Skin of body (tissue), 2 donors: ENCODE measurements around the gene HK1. TPM values are rescaled to one million over a fixed set of nuclear protein-coding genes. Genes with fewer than 3 reads are reported as not detected.
"Not testable (repeated sequence)": the region's sequence is repeated elsewhere in the genome, so short reads cannot be mapped to it uniquely, and the experiment has no call there.

ENCODE experiments used
- DNase-seq: peaks from one replicate; lab custom pipeline; 2025; lab: John Stamatoyannopoulos, UW
- total RNA-seq: library from RNA; depleted of rRNA; stranded (reverse); fragments of >200 nt; gene quantifications from one replicate; pipeline ENCODE4 v1.2.3, GENCODE V29; 2014

Gene HK1
- total RNA-seq, 1 donor from 2014 or later: 50.6 TPM

DNA sequence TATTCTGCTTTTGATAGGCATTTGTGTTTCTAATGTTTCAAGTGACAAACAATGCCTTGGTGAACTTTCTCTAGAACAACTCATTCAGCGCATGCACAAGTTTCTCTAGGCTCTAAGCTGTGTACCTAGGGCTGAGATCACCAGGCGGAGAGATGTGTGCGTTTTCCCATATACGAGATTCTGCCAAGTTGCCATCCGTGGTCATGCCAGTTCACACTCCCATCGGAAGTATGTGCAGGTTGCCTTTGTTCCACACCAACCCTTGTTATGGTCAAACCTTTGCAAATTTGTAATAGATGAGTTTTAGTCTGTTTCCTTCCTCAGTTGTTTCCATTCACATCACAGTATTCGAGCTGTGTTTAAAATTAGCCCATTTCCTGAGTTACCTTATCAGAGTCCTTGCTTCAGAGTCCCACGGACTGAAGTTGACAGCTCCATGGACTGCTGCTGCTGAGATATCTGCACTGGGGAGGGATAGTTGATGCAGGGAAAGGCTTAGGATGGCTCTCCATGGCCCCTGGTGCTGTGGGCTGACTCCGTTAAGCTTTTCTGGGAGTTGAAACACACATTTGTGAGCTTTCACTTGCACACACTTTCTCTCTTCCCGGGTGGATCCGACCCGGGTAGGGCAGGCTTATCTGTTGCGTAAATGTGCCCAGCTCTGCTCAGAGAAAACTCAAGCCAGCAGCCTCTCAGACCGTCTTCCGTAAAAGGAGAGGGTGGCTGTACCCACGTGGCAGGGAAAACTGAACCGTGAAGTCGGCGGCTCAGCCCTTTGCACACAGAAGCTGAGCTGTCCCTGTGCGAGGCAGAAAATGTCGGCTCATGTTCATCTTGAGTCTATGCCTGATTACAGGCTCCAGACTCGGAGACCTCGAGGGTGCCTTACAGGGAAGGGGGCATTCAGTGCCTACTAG lies 49.4 kb downstream of the HK1 start:
- no peak for DNase-seq

DNA sequence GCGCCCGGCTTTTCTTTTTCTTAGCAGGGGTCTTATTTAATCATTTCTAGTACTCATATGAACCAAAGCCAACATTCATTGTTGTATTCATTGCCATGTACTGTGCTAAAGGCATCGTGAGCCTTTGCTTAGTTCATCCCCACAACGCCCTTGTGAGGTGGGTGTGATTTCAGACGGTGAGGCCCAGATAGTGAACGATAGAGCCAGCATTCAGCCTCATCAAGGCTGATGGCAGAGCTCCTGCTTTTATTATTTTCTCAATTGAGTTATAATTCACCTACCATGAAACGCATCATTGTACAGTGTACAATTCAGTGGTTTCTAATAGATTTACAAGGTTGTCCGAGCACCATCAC lies 50.1 kb downstream of the HK1 start:
- DNase-seq: no peak

GRCh38 chr10:69328888-69329287 lies 50.6 kb downstream of the HK1 start:
- DNase-seq: not testable (repeated sequence)

- DNase-seq: no peak
These were observed 51.5 kb downstream of the HK1 start for GRCh38 chr10:69329721-69330178.

GRCh38 chr10:69331161-69331560 lies 52.9 kb downstream of the HK1 start:
- no peak for DNase-seq

DNA sequence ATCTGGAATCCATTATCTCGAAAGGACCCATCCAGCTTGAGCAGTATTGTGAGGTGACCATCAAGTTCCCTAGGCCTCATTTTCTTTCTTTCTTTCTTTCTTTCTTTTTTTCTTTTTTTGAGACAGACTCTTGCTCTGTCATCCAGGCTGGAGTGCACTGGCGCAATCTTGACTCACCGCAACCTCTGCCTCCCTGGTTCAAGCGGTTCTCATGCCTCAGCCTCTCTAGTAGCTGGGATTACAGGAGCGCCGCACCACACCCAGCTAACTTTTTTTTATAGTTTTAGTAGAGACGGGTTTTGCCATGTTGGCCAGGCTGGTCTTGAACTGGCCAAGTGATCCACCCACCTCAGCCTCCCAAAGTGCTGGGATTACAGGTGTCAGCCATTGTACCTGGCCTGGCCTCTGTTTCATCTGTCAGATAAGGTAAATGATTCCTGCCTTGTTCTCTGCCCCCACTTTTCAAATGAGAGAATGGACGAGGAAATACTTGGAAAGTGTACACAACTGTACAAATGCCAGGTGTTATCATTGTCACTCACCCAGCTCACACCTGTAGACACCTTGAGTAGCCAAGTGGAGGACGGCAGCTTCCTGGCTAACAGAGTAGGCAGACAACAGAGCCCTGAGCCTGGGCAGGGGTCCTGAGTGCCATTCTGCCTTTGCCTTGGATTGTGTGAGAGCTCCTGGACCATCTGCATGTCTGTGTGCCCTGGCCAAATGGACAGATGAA lies 54.1 kb downstream of the HK1 start:
- no peak for DNase-seq

DNA sequence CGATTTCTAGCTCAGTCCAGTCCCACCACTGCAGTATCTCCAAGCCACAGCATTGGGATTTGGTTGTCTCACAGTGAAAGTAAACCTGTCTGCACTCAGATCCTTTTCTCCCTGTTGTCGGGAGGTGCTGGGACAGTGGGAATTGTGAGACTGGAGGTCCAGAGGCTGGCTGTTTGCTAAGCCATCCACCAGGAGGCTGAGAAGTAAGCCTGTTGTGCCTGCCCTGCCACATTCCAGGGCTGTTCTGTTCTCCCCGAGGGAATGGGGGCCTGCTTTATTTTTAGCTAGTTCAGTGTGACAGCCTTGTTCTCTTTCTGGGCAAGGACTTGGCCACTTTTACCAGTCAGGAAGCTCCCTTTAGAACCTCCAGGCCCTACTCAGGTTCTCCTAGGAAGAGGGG lies 54.9 kb downstream of the HK1 start:
- peak; percentile 26 for DNase-seq

DNA sequence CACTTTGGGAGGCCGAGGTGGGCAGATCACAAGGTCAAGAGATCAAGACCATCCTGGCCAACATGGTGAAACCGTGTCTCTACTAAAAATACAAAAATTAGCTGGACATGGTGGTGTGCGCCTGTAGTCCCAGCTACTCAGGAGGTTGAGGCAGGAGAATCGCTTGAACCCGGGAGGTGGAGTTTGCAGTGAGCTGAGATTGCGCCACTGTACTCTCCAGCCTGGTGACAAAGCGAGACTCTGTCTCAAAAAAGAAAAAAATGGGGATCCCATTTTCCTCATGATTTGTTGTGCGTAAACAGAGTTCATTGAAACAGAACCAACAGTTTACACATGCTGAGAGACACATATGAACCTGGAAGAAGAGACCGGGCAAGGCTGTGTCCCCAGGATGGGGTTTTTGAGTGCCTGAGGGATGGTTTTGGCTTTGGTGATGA lies 55.6 kb downstream of the HK1 start:
- DNase-seq: not testable (repeated sequence)

GRCh38 chr10:69334302-69335062 lies 56.2 kb downstream of the HK1 start:
- no peak for DNase-seq

DNA sequence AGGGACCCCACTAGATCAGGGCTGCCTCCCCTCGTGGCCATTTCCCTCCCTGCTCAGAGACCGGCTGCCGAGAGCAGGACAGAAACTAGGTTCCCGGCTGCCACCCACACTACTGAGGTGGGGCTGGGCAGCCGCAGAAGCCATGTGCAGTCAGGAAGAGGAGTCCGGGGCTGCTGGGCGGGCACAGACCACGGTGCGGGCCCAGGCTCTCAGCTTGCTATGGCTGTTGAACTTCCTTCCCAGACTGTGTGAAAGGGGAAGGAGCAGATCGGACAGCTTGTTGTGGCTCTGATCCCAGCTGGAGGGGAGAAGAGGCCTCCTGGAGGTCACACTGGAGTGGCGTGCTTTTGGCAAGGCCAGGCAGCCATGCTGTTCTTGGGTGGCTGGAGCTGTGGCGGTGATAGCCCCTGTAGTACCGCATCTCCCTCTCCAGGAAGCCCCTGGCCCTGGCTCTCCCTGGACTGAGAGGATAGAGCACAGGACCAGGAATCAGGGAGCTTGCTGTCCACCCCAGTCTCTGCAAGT lies 56.8 kb downstream of the HK1 start:
- no peak for DNase-seq

DNA sequence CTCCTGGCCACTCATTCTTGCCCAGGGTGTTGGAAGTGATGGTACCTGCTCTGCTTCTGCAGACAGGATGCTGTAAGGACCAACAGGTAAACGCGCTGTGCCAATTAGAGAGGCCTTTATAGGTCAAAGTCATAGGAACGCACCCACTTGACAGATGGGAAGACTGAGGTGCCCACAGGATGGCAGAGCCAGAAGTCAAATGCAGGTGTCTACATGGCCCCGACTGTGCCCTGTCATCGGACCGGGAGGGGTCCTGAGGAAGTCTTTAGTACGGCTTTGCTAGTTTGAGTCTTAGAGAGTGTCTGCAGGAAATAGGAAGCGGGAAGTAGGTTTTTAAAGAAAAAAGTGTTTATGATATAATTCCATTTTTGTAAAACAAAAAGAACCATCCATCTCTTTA lies 57.3 kb downstream of the HK1 start:
- DNase-seq: no peak

GRCh38 chr10:69336952-69337295 lies 58.6 kb downstream of the HK1 start:
- DNase-seq: no peak

DNA sequence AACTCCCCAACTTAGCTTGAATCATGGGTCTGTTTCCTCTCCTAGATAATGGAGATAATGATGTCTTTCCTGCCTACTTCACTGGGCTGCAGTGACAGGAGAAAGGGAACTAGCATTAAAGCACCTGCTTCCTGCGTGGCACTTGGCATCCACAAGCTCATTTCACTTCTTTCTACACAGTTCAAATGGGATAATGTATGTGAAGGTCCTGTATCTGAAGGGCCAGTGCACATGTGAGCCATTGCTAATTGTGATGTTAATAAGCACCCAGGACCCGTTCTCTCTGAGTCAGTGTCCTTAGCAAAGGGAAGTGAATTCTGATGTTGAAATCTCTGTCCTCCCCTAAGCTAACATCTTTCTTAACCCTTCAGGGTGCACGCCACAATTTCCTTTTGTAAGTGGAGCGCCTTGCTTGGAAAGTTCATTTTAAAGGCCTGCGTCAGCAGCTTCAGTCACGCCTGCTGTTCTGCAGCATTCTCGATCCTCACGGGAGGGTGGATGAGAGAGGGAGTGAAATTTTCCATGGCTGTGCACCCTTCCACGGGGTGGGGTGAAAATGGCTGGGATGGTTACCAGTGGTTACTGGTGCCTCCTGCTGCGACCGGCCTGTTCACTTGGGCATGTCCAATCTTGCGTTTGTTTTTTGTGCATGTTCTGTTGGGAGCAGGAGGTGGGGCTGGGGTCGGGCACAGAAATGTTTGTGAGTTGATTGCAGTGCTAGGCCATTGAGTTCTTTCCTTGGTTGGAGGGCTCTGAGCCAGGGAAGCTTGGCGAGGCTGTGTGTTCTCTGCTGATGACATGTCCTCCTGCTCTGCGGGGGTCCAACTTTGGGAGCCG lies 59.2 kb downstream of the HK1 start:
- peak; percentile 47 for DNase-seq

- DNase-seq: no peak
These were observed 59.8 kb downstream of the HK1 start for GRCh38 chr10:69338133-69338456.

- no peak for DNase-seq
These were observed 60.5 kb downstream of the HK1 start for GRCh38 chr10:69338547-69339450.

DNA sequence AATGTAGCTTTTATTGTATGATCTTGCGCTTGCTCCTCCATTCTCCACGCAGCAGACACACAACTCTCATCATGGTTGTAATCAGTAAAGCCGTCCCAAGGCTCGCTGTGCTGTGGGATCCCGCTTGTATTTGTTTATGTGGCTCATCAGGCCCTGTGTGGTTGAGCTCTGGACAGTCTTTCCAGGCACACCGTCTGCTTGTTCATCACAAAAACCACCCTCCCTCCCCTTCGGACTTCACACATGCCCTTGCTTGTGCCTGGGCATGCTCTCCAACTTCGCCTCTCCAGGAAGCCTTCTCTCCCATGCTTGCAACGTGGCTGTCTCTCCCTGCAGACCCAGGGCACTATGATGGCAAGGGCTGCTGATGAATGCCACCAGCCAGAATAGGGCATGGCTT lies 62.4 kb downstream of the HK1 start:
- DNase-seq: no peak

- DNase-seq: no peak
These were observed 65.6 kb downstream of the HK1 start for GRCh38 chr10:69343905-69344304.

- no peak for DNase-seq
These were observed 66.4 kb downstream of the HK1 start for GRCh38 chr10:69344591-69345252.

GRCh38 chr10:69345402-69345801 lies 67.1 kb downstream of the HK1 start:
- DNase-seq: no peak
